HG03558 (cell line): ENCODE results near the gene TSPAN17.
"Not testable (repeated sequence)": the region's sequence is repeated elsewhere in the genome, so short reads cannot be mapped to it uniquely, and the experiment has no call there.

Experiments used
- ATAC-seq: cut with Tn5 transposase; IDR thresholded peaks from one replicate; pipeline ENCODE4 v1.9.1; 2021; ENCODE audit warnings: moderate number of reproducible peaks; ENCODE audit not compliant: unreplicated experiment; ENCODE audit errors: extremely low read depth

Gene TSPAN17

GRCh38 chr5:176647030-176647842, at the start of gene TSPAN17:
Gene TSPAN17, plus strand, starts transcription at chr5:176647484. Its CDS starts 132 bp downstream, at chr5:176647616.
- ATAC-seq = peak; percentile 90

- ATAC-seq = not testable (repeated sequence)
Observed at GRCh38 chr5:176599749-176600430, 47.4 kb upstream of the TSPAN17 start.

GRCh38 chr5:176601901-176602482, 45.3 kb upstream of the TSPAN17 start:
- ATAC-seq = no peak

GRCh38 chr5:176603091-176603490, 44.2 kb upstream of the TSPAN17 start:
- no peak for ATAC-seq

GRCh38 chr5:176606032-176606431, 41.3 kb upstream of the TSPAN17 start:
- ATAC-seq = no peak

- ATAC-seq = no peak
Observed at GRCh38 chr5:176606875-176607274, 40.4 kb upstream of the TSPAN17 start.

- no peak for ATAC-seq
Observed at GRCh38 chr5:176608142-176608705, 39.1 kb upstream of the TSPAN17 start.

- ATAC-seq = no peak
Observed at GRCh38 chr5:176608937-176609723, 38.2 kb upstream of the TSPAN17 start.

- no peak for ATAC-seq
Observed at GRCh38 chr5:176609724-176610434, 37.4 kb upstream of the TSPAN17 start, which contains the start of gene GPRIN1. Gene GPRIN1, minus strand, starts transcription at chr5:176610156. Its CDS starts 10,322 bp downstream, at chr5:176599834.

- no peak for ATAC-seq
Observed at GRCh38 chr5:176610435-176610773, 36.9 kb upstream of the TSPAN17 start.

GRCh38 chr5:176611435-176611834, 35.8 kb upstream of the TSPAN17 start:
- ATAC-seq = no peak

- ATAC-seq = no peak
Observed at GRCh38 chr5:176612008-176612407, 35.3 kb upstream of the TSPAN17 start.

GRCh38 chr5:176612855-176613254, 34.4 kb upstream of the TSPAN17 start:
- ATAC-seq = no peak

GRCh38 chr5:176614805-176615478, 32.3 kb upstream of the TSPAN17 start:
- no peak for ATAC-seq

GRCh38 chr5:176616511-176616910, 30.8 kb upstream of the TSPAN17 start:
- no peak for ATAC-seq

- ATAC-seq = no peak
Observed at GRCh38 chr5:176618783-176619182, 28.5 kb upstream of the TSPAN17 start.

- no peak for ATAC-seq
Observed at GRCh38 chr5:176619203-176619568, 28.1 kb upstream of the TSPAN17 start.

- ATAC-seq = no peak
Observed at GRCh38 chr5:176619569-176620332, 27.5 kb upstream of the TSPAN17 start.
